AG09319 (cell line): ENCODE measurements around the gene GPR139.

ENCODE experiments used
- DNase-seq: peaks from one replicate; pipeline ENCODE4 v3.0.0-alpha.2; 2010; ENCODE audit warnings: low read depth; ENCODE audit errors: extremely low read depth
- CTCF ChIP-seq: IDR thresholded peaks from 2 replicates; pipeline ENCODE4 v1.5.1; 2011; ENCODE audit warnings: low read depth, mild to moderate bottlenecking, inconsistent platforms, low read length, moderate library complexity

The GPR139 gene

GRCh38 chr16:20074099-20074991 is 655 bp upstream of the GPR139 start:
- no peak for DNase-seq

GRCh38 chr16:20072874-20073202 is 852 bp downstream of the GPR139 start:
- DNase-seq: no peak

More at GRCh38 chr16:20074099-20074991, 655 bp upstream of the GPR139 start:
- TF ChIP-seq CTCF: no peak

GRCh38 chr16:20072146-20072873 is 1.4 kb downstream of the GPR139 start:
- TF ChIP-seq CTCF: no peak
- no peak for DNase-seq

More at GRCh38 chr16:20072874-20073202, 852 bp downstream of the GPR139 start:
- TF ChIP-seq CTCF: no peak

- DNase-seq: no peak
- no peak for TF ChIP-seq CTCF
Measured at GRCh38 chr16:20064931-20065330, 8.8 kb downstream of the GPR139 start.

GRCh38 chr16:20064520-20064919 is 9.2 kb downstream of the GPR139 start:
- DNase-seq: no peak
- TF ChIP-seq CTCF: no peak

GRCh38 chr16:20061132-20061531 is 12.6 kb downstream of the GPR139 start:
- DNase-seq: no peak
- TF ChIP-seq CTCF: no peak

GRCh38 chr16:20056436-20056835 is 17.3 kb downstream of the GPR139 start:
- no peak for TF ChIP-seq CTCF
- no peak for DNase-seq
